Astrocyte (in vitro differentiated cells and primary cell): ENCODE results near the gene HLF. TPM values are rescaled to one million over a fixed set of nuclear protein-coding genes. Genes with fewer than 3 reads are reported as not detected.

ENCODE experiments used
- DNase-seq: peaks from one replicate; pipeline ENCODE4 v3.0.0-alpha.2; 2010; ENCODE audit warnings: low read depth
- FAIRE-seq: peaks from 2 replicates; lab custom pipeline; 2011; peaks lifted over from hg19 to GRCh38; lab: Jason Lieb, UNC
- H2AFZ ChIP-seq: 2 replicates; pipeline ENCODE4 v1.6.0; 2012; ENCODE audit warnings: low read depth, low read length, inconsistent platforms
- H3K27ac ChIP-seq: 2 replicates; pipeline ENCODE4 v1.5.1; 2011; ENCODE audit warnings: low read depth, low read length, inconsistent platforms
- H3K27me3 ChIP-seq: 2 replicates; pipeline ENCODE4 v1.6.0; 2011; ENCODE audit warnings: low read length, inconsistent platforms; ENCODE audit not compliant: insufficient read depth
- H3K36me3 ChIP-seq: 2 replicates; pipeline ENCODE4 v1.5.1; 2011; ENCODE audit warnings: low read length, inconsistent platforms; ENCODE audit not compliant: insufficient read depth
- H3K4me1 ChIP-seq: 2 replicates; pipeline ENCODE4 v1.5.1; 2011; ENCODE audit warnings: low read length, inconsistent platforms; ENCODE audit not compliant: insufficient read depth
- H3K4me2 ChIP-seq: 2 replicates; pipeline ENCODE4 v1.6.0; 2012; ENCODE audit warnings: low read length, inconsistent platforms
- H3K4me3 ChIP-seq: 2 replicates; pipeline ENCODE4 v1.5.1; 2011; ENCODE audit warnings: low read depth, mild to moderate bottlenecking, low read length, inconsistent platforms; ENCODE audit not compliant: insufficient read depth
- H3K79me2 ChIP-seq: 2 replicates; pipeline ENCODE4 v1.6.0; 2012; ENCODE audit warnings: mild to moderate bottlenecking, low read length, inconsistent platforms; ENCODE audit not compliant: insufficient read depth
- H3K9ac ChIP-seq: 2 replicates; pipeline ENCODE4 v1.6.0; 2012; ENCODE audit warnings: mild to moderate bottlenecking, low read length, inconsistent platforms
- H3K9me3 ChIP-seq: 2 replicates; pipeline ENCODE4 v1.5.1; 2012; ENCODE audit warnings: low read depth, mild to moderate bottlenecking, low read length, inconsistent platforms; ENCODE audit not compliant: insufficient read depth
- H4K20me1 ChIP-seq: 2 replicates; pipeline ENCODE4 v1.6.0; 2012; ENCODE audit warnings: low read length, inconsistent platforms; ENCODE audit not compliant: insufficient read depth
- H3K27ac Mint-ChIP-seq: one replicate; pipeline ENCODE4 v1.8.0; 2021; ENCODE audit warnings: mild to moderate bottlenecking, mixed read lengths; ENCODE audit not compliant: unreplicated experiment
- H3K27me3 Mint-ChIP-seq: one replicate; pipeline ENCODE4 v1.8.0; 2021; ENCODE audit warnings: low read depth, mixed read lengths; ENCODE audit not compliant: unreplicated experiment
- H3K36me3 Mint-ChIP-seq: one replicate; pipeline ENCODE4 v1.8.0; 2021; ENCODE audit warnings: low read depth, mixed read lengths; ENCODE audit not compliant: unreplicated experiment
- H3K4me1 Mint-ChIP-seq: one replicate; pipeline ENCODE4 v1.8.0; 2021; ENCODE audit warnings: low read depth, mixed read lengths; ENCODE audit not compliant: unreplicated experiment
- H3K4me3 Mint-ChIP-seq: one replicate; pipeline ENCODE4 v1.8.0; 2021; ENCODE audit warnings: mild to moderate bottlenecking, moderate library complexity, mixed read lengths; ENCODE audit not compliant: unreplicated experiment
- H3K9me3 Mint-ChIP-seq: one replicate; pipeline ENCODE4 v1.8.0; 2021; ENCODE audit warnings: mild to moderate bottlenecking, mixed read lengths; ENCODE audit not compliant: unreplicated experiment
- EZH2 ChIP-seq: IDR thresholded peaks from 2 replicates; pipeline ENCODE4 v1.6.1; 2012; ENCODE audit warnings: mild to moderate bottlenecking, low read length, inconsistent platforms; ENCODE audit not compliant: insufficient read depth
- total RNA-seq: library from RNA; stranded (reverse); gene quantifications from 2 replicates; pipeline ENCODE4 v1.2.1, GENCODE V29; 2021
- TF ChIP-seq, protein P1 (sequence below): IDR thresholded peaks from 2 replicates; pipeline ENCODE4 v1.5.1; 2011; ENCODE audit warnings: low read depth, mild to moderate bottlenecking, inconsistent platforms, low read length, moderate library complexity; ENCODE audit not compliant: insufficient read depth

Gene HLF
- total RNA-seq, 1 donor from 2014 or later, result not detected

DNA sequence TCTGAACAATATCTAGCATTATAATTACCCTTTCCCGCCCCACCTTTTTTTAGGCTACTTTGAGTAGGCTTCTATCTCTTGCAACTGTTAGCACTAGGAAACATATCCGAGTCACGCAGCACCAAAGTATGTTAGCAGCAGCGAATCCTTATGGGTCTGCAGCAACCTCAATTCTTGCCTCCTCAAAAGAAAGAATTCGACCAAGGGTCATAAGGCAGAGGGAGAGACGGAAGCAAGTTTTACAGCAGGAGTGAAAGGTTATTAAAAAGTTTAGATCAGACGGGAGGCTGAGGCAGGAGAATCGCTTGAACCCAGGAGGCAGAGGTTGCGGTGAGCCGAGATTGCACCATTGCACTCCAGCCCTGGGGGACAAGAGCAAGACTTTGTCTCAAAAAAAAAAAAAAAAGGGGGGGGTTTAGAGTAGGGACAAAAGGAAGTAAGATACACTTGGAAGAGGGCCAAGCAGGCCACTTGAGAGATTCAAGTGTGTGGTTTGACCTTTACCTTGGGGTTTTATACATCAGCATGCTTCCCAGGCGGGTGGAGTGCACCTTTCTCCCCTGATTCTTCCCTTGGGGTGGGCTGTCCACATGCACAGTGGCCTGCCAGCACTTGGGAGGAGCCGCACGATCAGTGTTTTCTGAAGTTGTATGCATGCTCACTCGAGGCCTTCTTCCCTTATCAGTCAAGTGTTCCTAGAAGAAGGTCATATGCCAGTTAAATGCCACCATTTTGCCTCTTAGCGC lies 67.7 kb downstream of the HLF start:
- H3K4me2 ChIP-seq, result no peak overlapping the region
- Mint-ChIP-seq H3K9me3 (peaks cover 5% of the 10 kb centered on the region), H3K27ac (no peak overlapping the region), H3K36me3 (no peaks in the 10 kb centered on the region), H3K27me3 (peaks cover 9% of the 10 kb centered on the region), H3K4me3 (no peak overlapping the region), H3K4me1 (peaks cover 6% of the 10 kb centered on the region)
- no peaks in the 10 kb centered on the region for H3K79me2 ChIP-seq
- no peaks in the 10 kb centered on the region for H4K20me1 ChIP-seq
- no peaks in the 10 kb centered on the region for H3K9me3 ChIP-seq
- H3K27ac ChIP-seq, result no peak overlapping the region
- FAIRE-seq (no peak), DNase-seq (no peak)
- H3K4me3 ChIP-seq, result no peak overlapping the region
- no peak overlapping the region for H3K9ac ChIP-seq
- TF ChIP-seq, protein P1, sequence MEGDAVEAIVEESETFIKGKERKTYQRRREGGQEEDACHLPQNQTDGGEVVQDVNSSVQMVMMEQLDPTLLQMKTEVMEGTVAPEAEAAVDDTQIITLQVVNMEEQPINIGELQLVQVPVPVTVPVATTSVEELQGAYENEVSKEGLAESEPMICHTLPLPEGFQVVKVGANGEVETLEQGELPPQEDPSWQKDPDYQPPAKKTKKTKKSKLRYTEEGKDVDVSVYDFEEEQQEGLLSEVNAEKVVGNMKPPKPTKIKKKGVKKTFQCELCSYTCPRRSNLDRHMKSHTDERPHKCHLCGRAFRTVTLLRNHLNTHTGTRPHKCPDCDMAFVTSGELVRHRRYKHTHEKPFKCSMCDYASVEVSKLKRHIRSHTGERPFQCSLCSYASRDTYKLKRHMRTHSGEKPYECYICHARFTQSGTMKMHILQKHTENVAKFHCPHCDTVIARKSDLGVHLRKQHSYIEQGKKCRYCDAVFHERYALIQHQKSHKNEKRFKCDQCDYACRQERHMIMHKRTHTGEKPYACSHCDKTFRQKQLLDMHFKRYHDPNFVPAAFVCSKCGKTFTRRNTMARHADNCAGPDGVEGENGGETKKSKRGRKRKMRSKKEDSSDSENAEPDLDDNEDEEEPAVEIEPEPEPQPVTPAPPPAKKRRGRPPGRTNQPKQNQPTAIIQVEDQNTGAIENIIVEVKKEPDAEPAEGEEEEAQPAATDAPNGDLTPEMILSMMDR, result no peak
- TF ChIP-seq EZH2, result no peak
- H2AFZ ChIP-seq, result no peak overlapping the region
- H3K27me3 ChIP-seq, result no peaks in the 10 kb centered on the region
- H3K4me1 ChIP-seq, result peaks cover 3% of the 10 kb centered on the region
- H3K36me3 ChIP-seq, result no peaks in the 10 kb centered on the region

DNA sequence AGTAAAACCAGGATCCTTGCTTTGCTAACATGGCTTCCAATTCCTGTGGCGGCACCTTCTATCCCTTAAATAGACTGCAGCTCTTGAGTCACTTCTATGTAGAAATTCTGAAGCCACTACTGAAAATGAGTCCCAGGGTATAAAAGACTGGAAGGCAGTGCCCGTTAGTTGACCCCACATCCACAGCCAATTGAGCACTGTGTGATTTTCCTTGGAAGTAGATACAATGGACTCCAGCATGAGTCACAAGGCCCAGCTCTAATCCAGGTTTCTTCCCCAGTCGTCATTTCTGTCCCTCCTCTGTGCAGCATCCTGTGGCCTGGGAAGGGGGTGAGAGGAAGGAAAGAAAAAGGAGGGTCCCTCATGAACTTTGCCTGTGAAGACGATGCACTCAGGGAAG lies 69.5 kb downstream of the HLF start:
- no peaks in the 10 kb centered on the region for H4K20me1 ChIP-seq
- FAIRE-seq (no peak), DNase-seq (peak; percentile 73)
- Mint-ChIP-seq H3K36me3 (no peaks in the 10 kb centered on the region), H3K27ac (no peak overlapping the region), H3K4me1 (peaks cover 6% of the 10 kb centered on the region), H3K4me3 (no peak overlapping the region), H3K27me3 (peaks cover 16% of the 10 kb centered on the region), H3K9me3 (peaks cover 2% of the 10 kb centered on the region)
- H3K4me2 ChIP-seq, result no peak overlapping the region
- no peak for TF ChIP-seq EZH2
- TF ChIP-seq, protein P1, result no peak
- H3K4me1 ChIP-seq, result peaks cover 3% of the 10 kb centered on the region
- no peak overlapping the region for H3K4me3 ChIP-seq
- H3K79me2 ChIP-seq, result no peaks in the 10 kb centered on the region
- peak overlapping the region; percentile 30 for H2AFZ ChIP-seq
- H3K27me3 ChIP-seq, result no peaks in the 10 kb centered on the region
- no peak overlapping the region for H3K9ac ChIP-seq
- H3K36me3 ChIP-seq, result no peaks in the 10 kb centered on the region
- no peak overlapping the region for H3K27ac ChIP-seq
- no peaks in the 10 kb centered on the region for H3K9me3 ChIP-seq

DNA sequence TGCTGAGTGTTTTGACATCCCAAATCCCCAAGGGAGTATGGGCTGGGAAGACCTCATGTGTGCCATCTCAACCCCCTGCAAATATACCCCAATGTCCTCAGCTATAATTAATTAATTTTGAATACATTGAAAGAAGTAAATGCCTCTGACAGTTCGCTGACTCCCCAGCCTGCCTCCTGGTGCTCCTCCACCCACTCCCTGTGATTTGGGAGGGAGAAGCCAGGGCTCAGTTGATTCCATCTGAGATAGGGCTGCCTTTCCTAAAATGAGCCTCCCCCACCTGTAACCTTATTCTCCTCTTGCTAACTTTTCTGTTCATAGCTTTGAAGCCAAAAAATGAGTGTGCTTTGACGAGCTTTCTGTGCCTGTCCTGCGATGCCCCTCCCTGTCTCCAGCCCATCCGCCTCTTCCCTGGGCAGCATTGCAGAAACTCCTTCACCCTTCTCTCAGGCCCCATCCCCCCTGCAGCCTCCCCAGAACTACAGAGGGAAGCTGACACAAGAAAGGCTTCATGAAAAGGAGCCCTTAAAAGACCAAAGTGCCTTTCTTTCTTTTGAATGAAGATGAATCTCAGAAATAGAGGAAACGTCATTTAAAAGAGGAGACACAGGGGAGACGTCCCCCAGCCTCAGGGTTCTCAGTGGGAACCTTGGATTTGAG lies 70.3 kb downstream of the HLF start:
- Mint-ChIP-seq H3K9me3 (peaks cover 2% of the 10 kb centered on the region), H3K36me3 (no peaks in the 10 kb centered on the region), H3K4me1 (peaks cover 6% of the 10 kb centered on the region), H3K27me3 (peaks cover 23% of the 10 kb centered on the region), H3K4me3 (no peak overlapping the region), H3K27ac (no peak overlapping the region)
- Histone ChIP-seq H3K9ac (no peak overlapping the region), H3K4me2 (no peak overlapping the region), H4K20me1 (no peaks in the 10 kb centered on the region), H3K79me2 (no peaks in the 10 kb centered on the region), H3K4me1 (peaks cover 3% of the 10 kb centered on the region), H2AFZ (peak overlapping the region; percentile 15), H3K36me3 (no peaks in the 10 kb centered on the region), H3K4me3 (no peak overlapping the region), H3K27ac (no peak overlapping the region), H3K27me3 (no peaks in the 10 kb centered on the region), H3K9me3 (no peaks in the 10 kb centered on the region)
- FAIRE-seq (no peak), DNase-seq (no peak)
- TF ChIP-seq EZH2, result no peak
- TF ChIP-seq, protein P1, result no peak
